H1 (cell line): ENCODE results near the gene PLEKHA3. TPM values are rescaled to one million over a fixed set of nuclear protein-coding genes. Genes with fewer than 3 reads are reported as not detected.
A peak's percentile ranks its signal among the peaks of the same experiment; 100 is the strongest.

Experiments
- CTCF ChIA-PET: fragments of 300-600 bp; sonication (Branson Sonifier 250); formaldehyde crosslinking; loops from one replicate; lab custom pipeline; 2021; ENCODE audit not compliant: partially characterized antibody; lab: Charles Lee
- POLR2A ChIA-PET: fragments of 300-600 bp; sonication (Branson Sonifier 250); formaldehyde crosslinking; loops from one replicate; lab custom pipeline; 2021; ENCODE audit warnings: inconsistent platforms; ENCODE audit not compliant: partially characterized antibody; lab: Charles Lee
- DNase-seq, 2 experiments: peaks; one replicate each; pipeline versions ENCODE4 v3.0.0 to v3.0.0-alpha.2; 2010 to 2022; ENCODE audit warnings: low spot score in 2 of 2, low read depth in 1 of 2, mixed read lengths in 1 of 2
- FAIRE-seq: peaks from 2 replicates; lab custom pipeline; 2011; peaks lifted over from hg19 to GRCh38; lab: Jason Lieb, UNC
- H2AFZ ChIP-seq: 2 replicates; pipeline ENCODE4 v1.8.1; 2012; ENCODE audit warnings: low read length, inconsistent platforms
- H2AK5ac ChIP-seq: 2 replicates; pipeline ENCODE4 v1.6.1; 2013; ENCODE audit warnings: low read depth, low read length
- H2BK120ac ChIP-seq: replicated peaks from 2 replicates; pipeline ENCODE3; 2013; ENCODE audit warnings: low read depth, low read length, inconsistent platforms
- H2BK12ac ChIP-seq: 2 replicates; pipeline ENCODE4 v1.6.1; 2013; ENCODE audit warnings: low read depth, low read length
- H2BK15ac ChIP-seq: 2 replicates; pipeline ENCODE4 v1.6.1; 2013; ENCODE audit warnings: low read length
- H2BK20ac ChIP-seq: 2 replicates; pipeline ENCODE4 v1.6.1; 2013; ENCODE audit warnings: low read length
- H2BK5ac ChIP-seq: 2 replicates; pipeline ENCODE4 v1.6.1; 2013; ENCODE audit warnings: low read depth, low read length
- H3K14ac ChIP-seq: 2 replicates; pipeline ENCODE4 v1.6.1; 2013; ENCODE audit warnings: inconsistent platforms; ENCODE audit not compliant: insufficient read length
- H3K18ac ChIP-seq: 2 replicates; pipeline ENCODE4 v1.6.1; 2013; ENCODE audit warnings: low read length; ENCODE audit errors: extremely low read depth
- H3K23ac ChIP-seq: 2 replicates; pipeline ENCODE4 v1.6.1; 2013; ENCODE audit warnings: inconsistent platforms; ENCODE audit not compliant: insufficient read length
- H3K23me2 ChIP-seq: 2 replicates; pipeline ENCODE4 v1.6.1; 2013; ENCODE audit warnings: low read depth, low read length
- H3K27ac ChIP-seq: 2 replicates; pipeline ENCODE4 v1.6.1; 2011; ENCODE audit warnings: low read depth, low read length, inconsistent platforms
- H3K27me3 ChIP-seq, 4 experiments: replicated peaks in 1 of 4; 1 replicate in 1 of 4; 2 replicates in 3 of 4; pipeline versions ENCODE4 v1.6.1 to v1.8.1; 2011 to 2013; ENCODE audit warnings: low read length in 3 of 4, mild to moderate bottlenecking in 3 of 4, inconsistent platforms in 2 of 4, mixed read lengths in 2 of 4, moderate library complexity in 1 of 4; ENCODE audit not compliant: control insufficient read depth in 3 of 4, insufficient read depth in 3 of 4; ENCODE audit errors: extremely low read depth in 1 of 4
- H3K36me3 ChIP-seq, 4 experiments: 2 replicates each; pipeline versions ENCODE4 v1.6.1 to v1.8.1; 2011 to 2013; ENCODE audit warnings: mild to moderate bottlenecking in 4 of 4, low read length in 3 of 4, moderate library complexity in 2 of 4, control low read depth in 1 of 4, inconsistent platforms in 1 of 4; ENCODE audit not compliant: insufficient read depth in 4 of 4, control insufficient read depth in 2 of 4
- H3K4ac ChIP-seq: replicated peaks from 2 replicates; pipeline ENCODE3; 2013; ENCODE audit warnings: low read length, low read depth, mixed read lengths, inconsistent platforms; ENCODE audit not compliant: insufficient read length
- H3K4me1 ChIP-seq, 4 experiments: replicated peaks in 1 of 4; 1 replicate in 1 of 4; 2 replicates in 3 of 4; pipeline versions ENCODE4 v1.6.1 to v1.8.1; 2011 to 2013; ENCODE audit warnings: low read length in 3 of 4, inconsistent platforms in 2 of 4, mixed read lengths in 1 of 4; ENCODE audit not compliant: insufficient read depth in 4 of 4, control insufficient read depth in 3 of 4
- H3K4me2 ChIP-seq, 2 experiments: 2 replicates each; pipeline versions ENCODE4 v1.6.1 to v1.8.1; 2011 to 2013; ENCODE audit warnings: low read depth in 2 of 2, low read length in 2 of 2, control low read depth in 1 of 2, inconsistent platforms in 1 of 2, mild to moderate bottlenecking in 1 of 2; ENCODE audit not compliant: insufficient read depth in 1 of 2
- H3K4me3 ChIP-seq, 4 experiments: fragments of 200-600, 300-600 bp in 1 of 4; sonication (generic), shearing (Covaris generic), sonication (Bioruptor Twin) in 1 of 4; 2 replicates each; pipeline versions ENCODE4 v1.5.1 to v1.8.1; 2011 to 2016; ENCODE audit warnings: low read length in 4 of 4, low read depth in 3 of 4, control low read depth in 2 of 4, inconsistent platforms in 2 of 4, mild to moderate bottlenecking in 2 of 4, mixed read lengths in 1 of 4, moderate library complexity in 1 of 4; ENCODE audit not compliant: insufficient read depth in 2 of 4; ENCODE audit errors: extremely low read depth in 1 of 4
- H3K56ac ChIP-seq: replicated peaks from 2 replicates; pipeline ENCODE3; 2013; ENCODE audit warnings: low read depth, mild to moderate bottlenecking, mixed read lengths, low read length, inconsistent platforms; ENCODE audit not compliant: insufficient read length
- H3K79me1 ChIP-seq: 2 replicates; pipeline ENCODE4 v1.6.1; 2013; ENCODE audit warnings: low read depth, low read length, control low read depth
- H3K79me2 ChIP-seq, 2 experiments: 2 replicates each; pipeline versions ENCODE4 v1.6.1 to v1.8.1; 2012 to 2013; ENCODE audit warnings: low read length in 2 of 2, mild to moderate bottlenecking in 2 of 2, inconsistent platforms in 1 of 2; ENCODE audit not compliant: insufficient read depth in 2 of 2, control insufficient read depth in 1 of 2
- H3K9ac ChIP-seq, 4 experiments: replicated peaks in 1 of 4; 1 replicate in 1 of 4; 2 replicates in 3 of 4; pipeline versions ENCODE4 v1.6.1 to v1.8.1; 2011 to 2013; ENCODE audit warnings: low read depth in 3 of 4, low read length in 3 of 4, control low read depth in 2 of 4, mild to moderate bottlenecking in 2 of 4, moderate library complexity in 2 of 4, inconsistent platforms in 1 of 4; ENCODE audit errors: extremely low read depth in 1 of 4
- H3K9me3 ChIP-seq, 2 experiments: 2 replicates each; pipeline versions ENCODE4 v1.6.1 to v1.8.1; 2012 to 2013; ENCODE audit warnings: mild to moderate bottlenecking in 2 of 2, moderate library complexity in 2 of 2, control low read depth in 1 of 2, inconsistent platforms in 1 of 2, low read depth in 1 of 2, low read length in 1 of 2, mixed read lengths in 1 of 2; ENCODE audit not compliant: insufficient read depth in 2 of 2
- H4K20me1 ChIP-seq, 2 experiments: replicated peaks in 1 of 2; 2 replicates each; pipeline versions ENCODE3 to v1.8.1; 2011 to 2013; ENCODE audit warnings: inconsistent platforms in 2 of 2, low read length in 2 of 2, mild to moderate bottlenecking in 1 of 2; ENCODE audit not compliant: insufficient read depth in 2 of 2, control insufficient read depth in 1 of 2
- H4K5ac ChIP-seq: 2 replicates; pipeline ENCODE4 v1.6.1; 2013; ENCODE audit warnings: low read length, low read depth, mixed read lengths, inconsistent platforms; ENCODE audit not compliant: insufficient read length
- H4K8ac ChIP-seq: 2 replicates; pipeline ENCODE4 v1.8.0; 2013; ENCODE audit warnings: mild to moderate bottlenecking, moderate library complexity, low read length, inconsistent platforms; ENCODE audit not compliant: insufficient read depth; ENCODE audit errors: extremely low read depth
- H4K91ac ChIP-seq: replicated peaks from 2 replicates; pipeline ENCODE3; 2013; ENCODE audit warnings: low read length, mixed read lengths, inconsistent platforms; ENCODE audit not compliant: insufficient read length
- BACH1 ChIP-seq: IDR thresholded peaks from 2 replicates; pipeline ENCODE4 v1.6.1; 2012; ENCODE audit warnings: low read length, improper control_type of control experiment
- BRCA1 ChIP-seq: IDR thresholded peaks from 2 replicates; pipeline ENCODE4 v1.6.1; 2012; ENCODE audit warnings: low read depth, low read length, improper control_type of control experiment
- CBX5 ChIP-seq: fragments of 300-800, 300-1000 bp; sonication (generic); IDR thresholded peaks from 2 replicates; pipeline ENCODE4 v1.7.1; 2016; ENCODE audit warnings: antibody characterized with exemption, low read length, low read depth
- CHD2 ChIP-seq: IDR thresholded peaks from 2 replicates; pipeline ENCODE4 v1.6.1; 2012; ENCODE audit warnings: low read length, improper control_type of control experiment
- E2F6 ChIP-seq: IDR thresholded peaks from 2 replicates; pipeline ENCODE4 v1.6.1; 2012; ENCODE audit warnings: inconsistent platforms
- GABPA ChIP-seq: IDR thresholded peaks from 2 replicates; pipeline ENCODE4 v1.6.1; 2011; ENCODE audit warnings: mild to moderate bottlenecking, low read length, moderate library complexity, borderline replicate concordance; ENCODE audit not compliant: insufficient read depth
- KDM5A ChIP-seq: fragments of 200-600 bp; IDR thresholded peaks from 2 replicates; pipeline ENCODE4 v1.7.1; 2012; ENCODE audit warnings: mild to moderate bottlenecking, low read length, inconsistent platforms, mixed read lengths
- RBBP5 ChIP-seq: IDR thresholded peaks from 2 replicates; pipeline ENCODE4 v1.7.1; 2012; ENCODE audit warnings: low read depth, mild to moderate bottlenecking, inconsistent platforms, low read length, moderate library complexity, borderline replicate concordance
- WGBS, 2 experiments: shearing (Covaris generic) in 1 of 2; methylation state at CpG; one replicate each; pipeline versions ENCODE4 v1.1.6 to v1.1.7; 2013 to 2015; ENCODE audit warnings: low lambda C conversion rate in 2 of 2, mixed read lengths in 2 of 2, inconsistent platforms in 1 of 2, low coverage in 1 of 2, missing lambda C conversion rate in 1 of 2; ENCODE audit not compliant: insufficient replicate concordance in 2 of 2, insufficient coverage in 1 of 2, insufficient read length in 1 of 2; ENCODE audit errors: extremely low coverage in 1 of 2, missing lambda C conversion rate in 1 of 2; 5-methylcytosine and 5-hydroxymethylcytosine counted together
- polyA plus RNA-seq, 7 experiments: library from polyadenylated mRNA; depleted of rRNA in 3 of 7; stranded (reverse) in 5 of 7; unstranded in 2 of 7; fragments of >200 nt in 5 of 7; fragments of 200-250 nt in 2 of 7; gene quantifications; 1 replicate in 5 of 7; 2 replicates in 1 of 7; 4 replicates in 1 of 7; pipeline versions ENCODE4 v1.2.1 to v1.2.3, GENCODE V29; 2011 to 2013; ENCODE audit warnings: missing spikeins in 2 of 7, mixed read lengths in 2 of 7
- total RNA-seq: library from RNA; stranded (reverse); fragmentation: NEBNext Ultra II Directional; extraction: Animal tissue kit (Norgen Biotek cat#: 25700); gene quantifications from 2 replicates; pipeline ENCODE4 v1.2.1, GENCODE V29; 2021

The PLEKHA3 gene
- total and polyA plus RNA-seq, 2 of the 8 experiments (the other 6 are each of a cell fraction or from before 2014, with no cell fraction given), result 1.9 to 20.1 TPM

GRCh38 chr2:178484245-178485041 is 4.2 kb downstream of the PLEKHA3 start:
- DNase-seq, result no peak
- no peak overlapping the region for H2AFZ ChIP-seq
- no peak overlapping the region for H3K14ac ChIP-seq
- WGBS, 2 experiments, result 88% methylated on average over 6 of the region's 6 CpGs; no CpG with 5 or more reads in 1 of the 2 experiments
- H3K9me3 ChIP-seq, result no peaks in the 10 kb centered on the region
- H3K27me3 ChIP-seq, result no peaks in the 10 kb centered on the region; a peak in 2 of 7 replicates
- no peak overlapping the region for H3K4ac ChIP-seq
- H3K79me1 ChIP-seq, result peaks cover 2% of the 10 kb centered on the region; the same call in 1 of the 2 replicates
- H3K56ac ChIP-seq, result no peak overlapping the region
- no peak overlapping the region for H2BK12ac ChIP-seq
- H2BK15ac ChIP-seq, result no peak overlapping the region
- no peak overlapping the region for H3K4me3 ChIP-seq
- TF ChIP-seq GABPA, result no peak
- TF ChIP-seq E2F6, result no peak
- no peak for TF ChIP-seq BACH1
- TF ChIP-seq CBX5, result no peak
- no peak for TF ChIP-seq BRCA1
- TF ChIP-seq CHD2, result no peak
- no peak for TF ChIP-seq KDM5A
- no peak for TF ChIP-seq RBBP5
- H3K27ac ChIP-seq, result no peak overlapping the region
- no peak overlapping the region for H4K8ac ChIP-seq
- no peak overlapping the region for H2BK120ac ChIP-seq
- H3K79me2 ChIP-seq, result peaks cover 0 to 33% of the 10 kb centered on the region in 2 experiments; a peak in 2 of 4 replicates
- H3K4me2 ChIP-seq, result no peak overlapping the region
- H4K91ac ChIP-seq, result no peak overlapping the region
- peaks cover 2 to 3% of the 10 kb centered on the region in 2 experiments for H4K20me1 ChIP-seq
- ChIA-PET POLR2A (no interaction called here), CTCF (no interaction called here)
- no peak overlapping the region for H3K23ac ChIP-seq
- H3K23me2 ChIP-seq, result peaks cover 6% of the 10 kb centered on the region; the same call in 1 of the 2 replicates
- peak overlapping the region in 1 of 4 experiments; percentile 34; a peak in 1 of 7 replicates for H3K9ac ChIP-seq
- H3K18ac ChIP-seq, result no peak overlapping the region
- H2AK5ac ChIP-seq, result no peak overlapping the region
- no peak overlapping the region for H4K5ac ChIP-seq
- peaks cover 0 to 12% (median 4%) of the 10 kb centered on the region in 4 experiments; a peak in 3 of 7 replicates for H3K4me1 ChIP-seq
- no peak for FAIRE-seq
- no peaks in the 10 kb centered on the region for H3K36me3 ChIP-seq
- no peak overlapping the region for H2BK20ac ChIP-seq
- H2BK5ac ChIP-seq, result no peak overlapping the region
